Measurements from ENCODE around the gene TBCD.
A peak's percentile ranks its signal among the peaks of the same experiment; 100 is the strongest.

The TBCD gene

DNA sequence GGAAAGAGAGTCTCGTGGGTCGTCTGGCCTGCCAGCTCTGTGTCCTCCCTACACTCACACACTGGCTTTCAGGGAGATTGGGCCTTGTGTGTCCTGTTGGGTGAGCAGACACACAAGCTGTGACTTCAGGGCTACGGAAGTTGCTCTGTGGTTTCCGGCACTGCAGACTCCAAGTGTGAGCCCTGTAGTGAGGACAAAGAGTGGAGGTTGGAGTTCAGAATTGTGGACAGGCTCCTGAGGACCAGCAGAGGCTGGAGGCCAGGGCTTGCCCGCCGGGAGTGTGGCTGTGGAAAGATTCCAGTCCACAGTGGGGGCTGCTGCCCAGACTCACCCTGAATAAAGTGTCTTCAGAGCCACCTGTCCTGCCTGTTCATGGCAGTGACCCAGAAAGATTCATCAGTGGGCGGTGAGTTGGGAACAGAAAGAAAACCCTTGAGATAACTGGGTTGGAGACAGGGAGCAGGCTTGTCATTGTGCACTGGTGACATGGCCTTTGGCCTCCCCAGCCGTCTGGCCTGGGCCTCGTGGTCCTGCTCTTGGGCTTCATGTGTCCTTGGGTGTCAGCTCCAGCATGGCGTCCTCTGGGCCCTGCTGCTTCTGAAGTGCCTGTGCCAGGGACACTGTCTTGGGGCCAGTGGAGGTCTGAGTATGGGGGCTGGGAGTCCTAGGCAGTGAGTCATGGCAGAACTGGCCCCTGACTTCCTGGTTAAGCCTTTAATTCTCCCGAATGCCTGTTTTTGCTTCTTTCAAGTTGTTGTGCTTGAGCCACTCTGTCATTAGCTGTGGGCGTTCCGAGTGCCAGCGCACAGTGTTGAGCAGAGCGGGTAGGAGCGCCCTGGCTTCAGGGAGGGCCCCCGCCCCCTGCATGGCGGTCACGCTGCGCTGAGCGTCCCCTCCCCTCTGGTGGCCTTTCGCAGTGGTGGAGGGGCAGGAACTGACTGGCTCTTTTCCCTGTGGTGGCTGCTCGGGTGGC, 107.9 kb downstream of the TBCD start:
- peak; percentile 64 for DNase-seq

DNA sequence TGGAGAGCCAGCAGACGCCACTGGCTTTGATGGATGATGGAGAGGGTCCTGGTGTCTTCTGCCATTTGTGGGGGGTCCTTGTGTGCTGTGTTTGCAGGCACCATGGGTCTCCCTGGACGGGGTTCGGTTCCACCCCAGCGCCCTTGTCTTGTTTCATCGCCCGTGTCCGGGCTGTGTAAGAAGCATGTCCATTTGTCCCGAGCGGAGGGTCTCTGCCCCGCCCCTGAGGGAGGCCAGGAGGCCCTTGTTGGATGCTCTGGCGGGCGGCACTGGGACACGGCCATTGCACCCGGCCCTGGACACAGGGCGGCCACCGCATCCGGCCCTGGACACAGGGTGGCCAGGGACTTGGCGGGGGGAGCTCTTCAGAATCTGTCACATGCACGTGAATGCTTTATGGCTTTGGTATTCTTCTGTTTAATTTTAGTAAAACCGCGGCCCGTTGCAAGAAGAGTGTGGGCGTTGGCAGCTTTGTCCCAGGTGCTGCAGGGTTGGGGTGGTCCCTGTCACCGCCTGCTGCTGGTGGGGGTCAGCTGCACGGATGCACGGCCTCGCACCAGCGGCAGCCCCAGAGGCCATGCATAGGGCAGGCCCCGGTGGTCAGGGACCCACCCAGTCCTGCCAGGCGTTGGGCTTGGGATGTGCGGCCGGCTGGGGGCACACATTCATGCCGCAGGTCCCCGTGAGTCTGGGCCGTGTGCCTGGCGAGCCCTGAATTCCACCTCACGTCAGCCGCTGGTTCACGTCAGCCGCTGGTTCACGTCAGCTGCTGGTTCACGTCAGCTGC, 108.9 kb downstream of the TBCD start:
- DNase-seq = no peak

DNA sequence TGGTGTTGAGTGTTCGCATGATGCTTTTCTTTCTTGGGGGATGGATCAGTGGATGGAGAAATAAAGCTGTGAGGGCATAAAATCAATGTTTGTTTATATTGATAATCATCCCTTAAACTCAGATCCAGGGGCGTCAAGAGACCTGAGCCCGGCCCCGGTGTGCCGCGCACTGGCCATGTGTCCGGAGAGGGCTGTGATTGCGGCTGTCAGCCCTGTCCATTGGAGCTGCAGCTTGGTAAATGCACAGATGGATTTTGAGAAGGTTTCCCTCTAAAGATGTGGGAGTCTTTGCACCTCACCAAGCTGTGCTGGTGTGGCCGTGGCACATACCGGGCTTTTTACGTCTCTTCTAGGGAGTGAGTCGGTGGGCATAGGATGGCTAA, 109.5 kb downstream of the TBCD start:
- no peak for DNase-seq

DNA sequence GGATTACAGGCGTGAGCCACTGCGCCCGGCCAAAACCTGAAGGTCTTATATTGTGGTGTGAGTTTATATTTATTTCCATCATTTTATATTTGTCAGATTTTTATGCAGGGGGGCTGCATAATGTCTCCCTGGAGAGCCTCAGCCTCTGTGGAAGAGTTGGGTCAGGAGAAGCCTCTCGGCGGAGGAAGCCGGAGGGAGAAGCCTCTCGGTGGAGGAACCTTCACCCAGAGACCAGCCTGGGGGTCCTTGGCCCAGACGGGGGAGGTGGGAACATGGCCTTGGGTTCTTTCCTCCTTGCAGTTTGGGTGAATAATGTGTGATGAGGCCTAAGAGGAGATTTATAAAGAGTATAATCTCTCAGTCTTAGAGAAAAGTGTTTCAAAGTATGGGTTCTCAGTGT, 110.3 kb downstream of the TBCD start:
- DNase-seq = no peak

DNA sequence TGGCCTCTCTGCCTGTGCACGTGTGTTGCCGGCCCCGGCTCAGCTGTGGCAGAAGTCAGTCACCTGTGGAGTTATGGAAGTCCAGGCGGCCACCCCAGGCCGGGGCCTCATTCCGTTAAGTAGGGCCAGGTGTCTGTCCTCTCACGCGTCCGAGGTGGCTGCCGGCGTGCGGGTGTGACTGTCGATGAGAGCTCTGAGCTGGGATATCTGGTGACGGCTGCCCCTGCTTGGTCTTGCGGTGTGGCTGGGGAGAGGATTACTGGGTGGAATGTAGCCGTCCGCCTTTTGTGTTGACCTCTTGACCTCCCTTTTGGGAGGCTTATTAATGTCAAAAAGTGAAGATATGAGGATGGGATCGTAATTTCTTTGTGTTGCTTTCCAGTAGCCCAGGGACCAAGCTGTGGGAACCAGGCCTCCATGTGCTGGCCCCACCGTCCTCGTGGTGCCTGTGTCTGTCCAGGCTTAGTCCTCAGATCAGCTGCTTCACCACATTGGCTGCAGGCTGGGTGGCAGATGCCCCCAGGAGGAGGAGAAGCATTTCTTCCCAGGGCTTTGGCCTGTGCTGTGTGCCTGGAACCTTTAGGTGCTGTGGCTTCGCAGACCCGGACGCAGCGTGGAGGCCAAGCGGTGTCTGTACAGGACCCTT, 111.0 kb downstream of the TBCD start:
- DNase-seq = no peak

DNA sequence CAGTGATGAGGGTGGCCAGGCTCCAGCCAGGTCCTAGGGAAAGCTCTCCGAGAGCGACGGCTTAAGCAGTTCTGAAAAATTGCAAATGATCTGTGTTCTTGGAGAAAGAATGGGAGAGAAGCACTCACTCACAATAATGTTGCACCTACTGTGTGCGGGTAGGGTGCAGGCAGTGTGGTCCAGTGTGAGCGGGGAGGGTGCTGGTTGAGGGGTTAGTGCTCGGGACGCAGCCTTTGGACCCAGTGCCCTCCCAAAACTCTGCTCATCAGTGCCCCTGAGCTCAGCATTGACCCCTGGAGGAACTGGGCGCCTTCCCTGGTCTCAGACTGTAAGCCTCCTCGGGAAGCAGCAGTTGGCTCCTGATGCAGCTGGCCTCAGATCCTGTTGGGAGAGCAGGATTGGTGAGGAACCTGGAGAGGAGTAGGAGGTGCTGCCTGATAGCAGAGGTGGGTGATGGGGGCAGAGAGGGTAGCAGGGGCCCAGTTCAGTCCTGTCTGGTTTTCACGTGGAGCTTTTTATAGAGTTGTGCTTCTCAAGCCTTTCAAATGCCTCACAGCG, 111.6 kb downstream of the TBCD start:
- DNase-seq = no peak

DNA sequence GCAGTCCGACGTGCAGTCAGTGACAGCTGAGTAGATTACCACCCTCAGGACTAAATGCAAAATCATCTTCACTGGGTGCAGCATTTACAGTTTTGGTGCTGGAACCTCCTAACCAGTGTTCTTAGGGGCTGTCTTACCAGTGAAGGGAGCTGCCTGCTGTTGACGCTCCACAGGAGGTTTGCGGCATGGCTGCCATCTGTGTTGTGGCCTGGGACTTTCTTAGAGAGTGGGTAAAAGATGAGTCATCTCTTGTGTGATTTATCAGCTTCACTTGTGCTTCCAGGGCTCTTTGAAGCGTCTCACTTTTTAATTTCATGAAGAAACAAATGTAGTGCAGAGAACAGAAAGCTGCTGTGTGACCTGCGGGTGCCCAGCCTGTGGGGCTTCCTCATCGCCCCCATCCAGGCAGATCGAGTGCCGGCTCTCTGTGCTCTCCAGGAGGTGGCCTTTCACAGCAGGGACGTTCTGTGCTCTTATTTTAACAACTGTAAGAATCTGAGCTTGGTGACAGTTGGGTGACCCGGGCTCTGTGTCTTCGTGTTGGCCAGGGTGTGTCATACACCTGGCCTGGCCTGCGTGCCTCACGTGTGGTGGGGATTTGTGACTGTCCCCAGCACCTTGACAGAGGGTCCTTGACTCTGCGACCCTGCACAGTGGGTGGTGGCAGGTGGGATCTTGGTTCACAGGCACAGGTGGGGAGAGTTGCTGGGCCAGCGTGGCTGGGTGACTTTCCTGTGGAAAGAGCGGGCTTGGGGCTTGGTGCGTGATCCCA, 112.3 kb downstream of the TBCD start:
- DNase-seq = no peak

DNA sequence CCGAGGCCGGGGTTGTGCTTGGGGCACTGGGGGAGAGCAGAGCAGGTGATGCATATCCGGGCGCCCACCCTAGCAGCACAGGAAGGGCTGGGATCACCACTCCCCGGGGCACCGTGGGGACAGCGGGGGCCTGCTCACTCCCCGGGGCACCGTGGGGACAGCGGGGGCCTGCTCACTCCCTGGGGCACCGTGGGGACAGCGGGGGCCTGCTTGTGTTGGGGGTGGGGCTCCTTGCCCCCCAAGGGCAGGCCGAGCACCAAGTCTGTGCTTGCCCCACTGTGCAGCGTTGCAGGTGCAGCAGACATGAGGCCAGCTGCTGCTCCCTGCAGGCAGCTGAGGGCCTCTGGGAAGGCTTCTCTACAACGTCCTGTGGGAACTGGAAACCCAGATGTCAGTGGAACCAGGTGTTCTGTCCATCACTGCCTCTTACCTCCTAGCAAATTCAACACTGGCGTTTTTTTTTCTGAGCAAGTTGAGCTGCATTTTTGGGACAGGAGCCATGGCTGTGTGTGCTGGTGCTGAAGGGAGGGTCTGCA, 112.9 kb downstream of the TBCD start:
- no peak for DNase-seq

DNA sequence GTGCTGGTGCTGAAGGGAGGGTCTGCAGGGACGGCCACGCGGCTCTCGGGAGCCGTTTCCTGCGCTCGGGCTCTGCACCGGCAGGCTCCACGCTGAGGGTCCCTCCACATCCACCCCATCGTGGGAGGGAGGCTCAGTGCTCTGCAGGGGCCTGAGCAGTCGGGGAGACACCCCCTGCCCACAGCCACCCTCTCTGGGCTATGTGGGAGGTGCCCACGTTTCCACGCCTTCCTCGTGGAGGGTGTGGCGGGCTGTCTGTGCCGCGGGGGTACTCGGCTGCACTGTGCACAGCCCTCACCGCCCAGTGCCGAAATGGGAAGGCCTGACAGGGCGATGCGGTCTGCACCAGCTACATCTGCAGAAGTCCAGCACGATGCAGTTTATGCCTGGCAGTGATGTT, 113.4 kb downstream of the TBCD start:
- no peak for DNase-seq

DNA sequence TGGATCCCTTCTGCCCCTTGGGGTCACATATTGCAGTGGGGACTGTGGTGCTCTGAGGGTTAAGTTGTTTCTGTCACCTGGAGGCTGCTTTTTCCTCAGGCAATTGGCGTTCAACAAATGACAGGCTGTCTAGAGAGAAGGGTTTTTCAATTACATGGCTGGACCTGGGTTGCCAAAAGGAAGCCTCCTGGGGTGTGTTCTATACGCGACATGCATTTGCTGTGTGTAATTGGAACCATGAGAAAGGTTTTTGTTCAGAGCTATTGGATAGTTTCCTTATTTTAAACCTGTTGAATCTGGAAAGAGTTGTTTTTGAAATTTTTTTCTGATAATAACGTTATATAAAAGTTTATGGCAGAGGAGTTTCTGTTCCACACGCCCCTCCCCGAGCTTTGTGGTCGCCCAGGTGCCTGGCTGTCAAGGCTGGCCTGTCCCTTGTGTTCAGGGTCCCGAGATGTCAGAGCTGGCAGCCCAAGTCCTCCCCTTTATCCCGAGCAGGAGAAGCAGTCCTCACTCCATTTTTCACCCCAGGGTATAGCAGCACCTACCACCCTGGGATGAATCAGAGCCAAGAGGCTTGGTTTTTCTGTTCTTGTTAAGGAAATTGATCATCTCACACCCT, 114.0 kb downstream of the TBCD start:
- DNase-seq = no peak

DNA sequence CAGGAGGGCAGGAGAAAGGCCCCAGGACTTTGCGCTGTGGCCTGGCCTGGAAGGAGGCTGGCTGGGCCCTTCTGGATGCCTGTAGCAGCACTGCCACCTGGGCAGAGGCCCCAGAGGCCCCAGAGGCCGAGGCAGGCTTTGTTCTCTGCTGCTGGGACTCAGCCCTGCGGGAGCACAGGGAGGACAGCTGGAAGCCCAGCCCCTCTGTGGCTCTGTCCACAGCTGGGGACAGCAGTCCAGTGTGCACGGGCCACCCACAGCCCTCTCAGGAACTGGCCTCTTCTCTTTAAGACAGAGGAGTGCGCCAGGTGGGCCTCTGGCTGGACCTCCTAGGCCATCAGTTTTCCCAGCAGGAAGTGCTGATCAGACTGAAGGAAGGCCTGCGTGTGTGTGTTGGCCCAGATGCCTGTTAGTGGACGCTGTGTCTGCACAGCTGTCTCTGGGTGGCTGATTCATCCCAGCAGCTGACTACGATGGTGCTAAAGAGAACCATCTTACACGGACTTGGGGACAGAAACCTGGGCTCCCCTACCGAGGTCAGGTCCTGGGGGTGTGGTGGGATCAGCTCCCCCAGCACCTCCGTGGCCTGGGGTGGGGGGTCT, 114.8 kb downstream of the TBCD start:
- DNase-seq = peak; percentile 89

DNA sequence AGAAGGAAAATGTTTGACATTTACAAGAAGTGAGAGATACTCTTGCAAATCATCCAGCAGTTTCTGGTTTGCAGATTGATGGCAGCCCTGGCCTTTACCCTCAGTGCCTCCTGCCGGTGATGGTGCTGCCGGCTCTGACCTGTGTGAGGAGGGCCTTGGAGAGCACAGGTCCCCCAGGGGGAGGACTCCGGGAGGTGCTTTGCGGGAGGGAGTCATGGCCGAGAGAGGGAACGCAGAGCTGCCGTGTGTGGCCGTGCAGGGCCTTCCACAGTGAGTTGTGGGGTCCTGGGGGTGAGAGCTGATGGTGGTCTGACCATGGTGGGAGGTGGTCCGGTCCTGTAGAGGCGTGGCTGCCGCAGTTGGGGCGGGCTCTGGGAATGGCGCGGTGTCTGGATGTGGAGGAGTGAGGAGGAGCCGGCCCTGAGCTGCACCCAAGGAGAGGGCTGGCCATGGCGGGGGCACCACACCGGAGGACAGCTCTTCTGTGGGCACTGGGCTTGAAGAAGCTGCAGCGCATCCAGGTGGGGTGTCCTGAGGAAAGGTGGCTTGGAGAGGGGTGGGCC, 116.0 kb downstream of the TBCD start:
- DNase-seq = no peak

DNA sequence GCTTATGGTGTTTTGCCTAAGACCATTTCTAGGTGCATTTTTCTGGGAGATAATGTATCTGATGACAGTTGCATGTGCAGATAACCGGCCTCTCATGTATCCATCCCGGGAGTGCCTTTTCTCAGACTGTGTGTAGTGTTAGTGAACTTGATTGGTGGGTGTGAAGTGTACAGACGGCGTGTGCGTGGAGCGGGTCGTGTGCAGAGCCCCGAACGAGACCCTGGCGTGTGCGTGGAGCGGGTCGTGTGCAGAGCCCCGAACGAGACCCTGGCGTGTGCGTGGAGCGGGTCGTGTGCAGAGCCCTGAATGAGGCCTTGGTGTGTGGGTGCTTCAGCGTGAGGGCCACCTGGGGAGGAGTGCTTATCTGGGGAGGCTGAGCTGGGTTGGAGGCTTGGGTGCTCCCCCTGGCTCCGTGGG, 116.9 kb downstream of the TBCD start:
- no peak for DNase-seq

DNA sequence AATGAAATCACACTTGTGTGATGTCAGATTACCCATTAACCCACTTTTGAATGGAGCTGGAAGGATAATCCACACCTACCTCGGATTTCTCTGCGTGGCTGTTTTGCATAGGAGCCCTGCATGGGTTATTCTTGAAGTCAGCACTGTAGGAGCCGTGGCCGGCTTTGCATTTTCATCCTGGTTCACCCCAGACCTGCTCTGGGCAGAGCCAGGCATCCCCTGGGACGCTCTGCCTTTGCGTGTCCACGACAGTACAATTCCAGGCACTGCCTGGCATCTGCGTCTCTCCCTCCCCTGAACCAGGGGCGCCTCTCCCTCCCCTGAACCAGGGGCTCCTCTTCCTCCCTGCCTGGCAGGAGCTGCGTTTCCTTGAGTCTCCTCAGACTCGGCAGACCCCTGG, 117.7 kb downstream of the TBCD start:
- no peak for DNase-seq

DNA sequence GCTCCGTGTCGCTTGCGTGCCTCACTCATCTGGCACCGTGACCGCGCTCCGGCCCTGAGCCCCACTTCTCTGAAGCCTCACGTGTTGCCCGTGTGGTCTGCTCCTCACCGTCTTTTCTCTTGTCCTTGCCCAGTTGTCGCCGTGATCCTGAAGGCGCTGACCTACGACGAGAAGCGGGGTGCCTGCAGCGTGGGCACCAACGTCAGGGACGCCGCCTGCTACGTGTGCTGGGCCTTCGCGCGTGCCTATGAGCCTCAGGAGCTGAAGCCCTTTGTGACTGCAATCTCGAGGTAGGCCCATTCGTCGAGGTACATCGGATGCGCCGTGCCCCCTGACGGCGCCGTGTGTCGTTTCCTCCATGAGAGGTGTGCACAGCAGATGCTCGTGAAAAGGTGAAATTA, 118.2 kb downstream of the TBCD start:
- DNase-seq = no peak

DNA sequence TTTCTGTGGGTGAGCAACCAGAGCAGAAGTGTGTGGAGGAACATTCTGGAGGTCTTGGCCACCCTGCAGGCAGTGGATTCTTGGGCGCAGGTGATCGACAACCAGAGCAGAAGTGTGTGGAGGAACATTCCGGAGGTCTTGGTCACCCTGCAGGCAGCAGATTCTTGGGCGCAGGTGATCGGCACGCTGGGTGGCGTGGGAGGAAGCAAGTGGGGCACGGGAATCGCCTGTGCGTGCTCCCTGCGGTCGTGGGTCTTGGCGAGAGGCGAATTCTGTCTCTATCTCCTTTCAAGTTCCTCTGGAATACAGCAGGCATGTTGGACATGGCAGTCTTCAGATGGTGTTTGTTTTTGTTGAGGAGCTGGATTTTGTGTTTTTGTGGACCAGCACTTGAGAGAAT, 118.7 kb downstream of the TBCD start:
- DNase-seq = no peak

DNA sequence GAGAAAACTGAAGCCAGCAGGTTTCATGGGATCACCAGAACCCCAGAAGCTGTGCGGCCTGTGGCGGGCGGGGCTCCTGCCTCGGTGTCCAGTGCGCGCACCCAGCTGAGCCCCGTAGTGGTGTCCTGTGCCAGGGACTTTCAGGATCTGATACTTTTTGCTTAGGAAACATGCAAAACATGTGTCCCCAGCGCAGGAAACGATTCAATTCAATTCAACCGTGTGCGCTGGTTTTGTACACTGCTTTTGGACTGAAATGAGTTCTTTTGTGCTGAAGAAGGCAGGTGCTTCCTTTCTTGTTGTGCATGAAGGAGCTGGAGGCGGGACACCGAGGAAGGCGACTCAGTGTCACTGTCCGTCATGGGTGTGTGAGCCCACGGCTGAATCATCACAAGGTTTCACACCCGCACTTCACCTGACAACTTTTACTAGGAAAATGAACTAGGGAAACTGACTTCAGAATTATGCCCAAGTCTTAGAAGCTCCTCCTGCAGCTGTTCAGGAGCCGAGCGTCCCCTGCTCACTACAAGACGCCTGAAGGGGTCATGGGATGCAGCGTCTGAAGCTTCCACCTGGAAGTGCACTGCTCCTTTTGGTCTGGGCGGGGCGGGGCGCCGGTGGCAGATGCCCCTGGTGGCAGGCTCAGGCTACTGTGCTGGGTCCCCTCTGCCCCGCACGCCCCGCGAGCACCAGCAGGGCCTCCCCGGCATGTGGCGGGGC, 119.4 kb downstream of the TBCD start:
- DNase-seq = no peak

DNA sequence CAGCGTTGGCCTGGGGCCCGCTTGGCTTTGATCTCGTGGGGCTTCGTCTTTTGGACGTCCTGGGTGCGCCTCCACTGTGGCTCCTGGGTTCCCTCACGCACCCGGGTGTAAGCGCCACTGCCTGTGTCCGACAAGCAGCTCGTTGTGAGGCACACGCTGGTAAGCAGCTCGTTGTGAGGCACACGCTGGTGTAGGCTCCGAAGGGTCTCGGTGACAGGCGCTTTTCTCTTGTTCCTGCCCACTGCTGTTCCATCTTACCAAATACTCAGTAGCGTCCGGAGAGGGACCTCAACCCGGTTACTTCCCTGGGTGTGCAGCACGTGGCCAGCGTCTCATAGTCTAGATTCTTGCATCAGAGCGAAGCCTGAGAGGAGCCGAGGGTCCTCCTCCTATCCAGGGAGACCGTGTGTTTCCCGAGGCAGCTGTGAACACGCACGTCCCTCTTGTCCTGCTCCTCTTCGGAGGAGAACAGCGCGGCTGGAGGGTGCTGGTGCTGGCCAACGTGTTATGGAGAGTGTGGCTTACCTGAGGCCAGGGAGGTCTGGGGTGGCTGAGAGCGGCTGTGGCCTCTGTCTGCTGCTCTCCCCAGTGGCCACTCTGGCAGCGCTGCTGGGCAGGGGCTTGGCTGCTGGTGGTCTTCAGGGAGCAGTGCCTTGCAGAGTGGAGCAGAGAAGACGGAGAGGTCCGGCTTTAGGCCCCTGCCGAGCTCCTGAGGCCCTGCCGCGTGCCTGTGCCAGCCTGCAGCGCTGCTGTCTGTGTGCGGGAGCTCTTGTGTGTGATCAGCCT, 120.1 kb downstream of the TBCD start:
- no peak for DNase-seq
